Stimulated activated naive B cell treated with anti-CD40 and anti-IgM and Interleukin-4, amounts not matched to agents 10 μg/mL and 1 μg/mL and 100 μg/mL, for 72 hours (primary cell): Measurements from ENCODE around the gene TBCC.

ENCODE experiments used
- ATAC-seq, 2 donors: fragments of 150-1000 bp; cut with Tn5 transposase; replicated peaks; 2 replicates each; pipeline ENCODE4 v1.10.0; 2021; ENCODE audit warnings: moderate library complexity in 1 of 2
- DNase-seq: peaks from one replicate; pipeline ENCODE4 v3.0.0; 2021
- H3K27ac Mint-ChIP-seq: one replicate; pipeline ENCODE4 v1.8.0; 2022; ENCODE audit warnings: mild to moderate bottlenecking, mixed read lengths
- H3K27me3 Mint-ChIP-seq, 2 donors: one replicate each; pipeline ENCODE4 v1.8.0; 2022; ENCODE audit warnings: mixed read lengths in 2 of 2
- H3K36me3 Mint-ChIP-seq, 2 donors: one replicate each; pipeline ENCODE4 v1.8.0; 2022; ENCODE audit warnings: mixed read lengths in 2 of 2, mild to moderate bottlenecking in 1 of 2
- H3K4me1 Mint-ChIP-seq, 2 donors: one replicate each; pipeline ENCODE4 v1.8.0; 2022; ENCODE audit warnings: mixed read lengths in 2 of 2, mild to moderate bottlenecking in 1 of 2
- H3K4me3 Mint-ChIP-seq, 2 donors: one replicate each; pipeline ENCODE4 v1.8.0; 2022; ENCODE audit warnings: mild to moderate bottlenecking in 2 of 2, mixed read lengths in 2 of 2, moderate library complexity in 1 of 2
- H3K9me3 Mint-ChIP-seq, 2 donors: one replicate each; pipeline ENCODE4 v1.8.0; 2022; ENCODE audit warnings: mixed read lengths in 2 of 2, mild to moderate bottlenecking in 1 of 2

TBCC gene, protein sequence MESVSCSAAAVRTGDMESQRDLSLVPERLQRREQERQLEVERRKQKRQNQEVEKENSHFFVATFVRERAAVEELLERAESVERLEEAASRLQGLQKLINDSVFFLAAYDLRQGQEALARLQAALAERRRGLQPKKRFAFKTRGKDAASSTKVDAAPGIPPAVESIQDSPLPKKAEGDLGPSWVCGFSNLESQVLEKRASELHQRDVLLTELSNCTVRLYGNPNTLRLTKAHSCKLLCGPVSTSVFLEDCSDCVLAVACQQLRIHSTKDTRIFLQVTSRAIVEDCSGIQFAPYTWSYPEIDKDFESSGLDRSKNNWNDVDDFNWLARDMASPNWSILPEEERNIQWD

DNA sequence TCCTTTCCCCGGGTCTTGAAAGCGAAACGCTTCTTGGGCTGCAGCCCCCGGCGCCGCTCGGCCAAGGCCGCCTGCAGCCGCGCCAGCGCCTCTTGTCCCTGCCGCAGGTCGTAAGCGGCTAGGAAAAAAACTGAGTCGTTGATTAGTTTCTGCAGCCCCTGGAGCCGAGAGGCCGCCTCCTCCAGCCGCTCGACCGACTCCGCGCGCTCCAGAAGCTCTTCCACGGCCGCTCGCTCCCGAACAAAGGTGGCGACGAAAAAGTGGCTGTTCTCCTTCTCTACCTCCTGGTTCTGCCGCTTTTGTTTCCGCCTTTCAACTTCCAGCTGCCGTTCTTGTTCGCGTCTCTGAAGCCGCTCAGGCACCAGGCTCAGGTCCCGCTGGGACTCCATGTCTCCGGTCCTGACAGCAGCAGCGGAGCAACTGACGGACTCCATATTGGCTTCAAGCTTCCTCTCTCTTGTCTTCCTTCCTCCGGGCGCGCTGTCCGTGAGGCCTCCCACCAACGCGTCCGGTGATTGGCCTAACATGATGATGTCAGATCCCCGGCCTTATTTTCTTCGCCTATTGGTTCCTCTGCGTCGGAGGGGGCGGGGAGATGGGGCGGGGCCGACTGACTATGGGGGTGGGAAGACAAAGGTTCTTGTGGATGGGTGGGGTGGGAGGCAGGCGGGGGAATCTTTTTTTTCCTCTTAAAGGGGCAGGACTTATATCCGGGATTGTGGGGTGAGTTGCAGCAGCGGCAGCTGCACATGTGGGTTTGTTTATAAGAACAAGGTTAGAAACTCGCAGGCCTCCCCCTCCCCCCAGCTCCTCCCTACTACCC lies at the start of gene TBCC:
Gene TBCC (minus strand): TSS at position 464 of the 823 bp plus-strand sequence. CDS start 30 bp downstream, at position 434.
- peaks cover 17 to 43% of the 10 kb centered on the region in 2 donors for H3K4me1 Mint-ChIP-seq
- peak; percentile 76 to 78 for ATAC-seq
- DNase-seq = peak; percentile 92
- no peaks in the 10 kb centered on the region for H3K9me3 Mint-ChIP-seq
- H3K27me3 Mint-ChIP-seq = no peaks in the 10 kb centered on the region
- peak within 1 kb of the TSS; percentile 92 to 100 for H3K4me3 Mint-ChIP-seq
- H3K36me3 Mint-ChIP-seq = peaks cover 5 to 20% of the 10 kb centered on the region in 2 donors
- peak within 1 kb of the TSS; percentile 100 for H3K27ac Mint-ChIP-seq

DNA sequence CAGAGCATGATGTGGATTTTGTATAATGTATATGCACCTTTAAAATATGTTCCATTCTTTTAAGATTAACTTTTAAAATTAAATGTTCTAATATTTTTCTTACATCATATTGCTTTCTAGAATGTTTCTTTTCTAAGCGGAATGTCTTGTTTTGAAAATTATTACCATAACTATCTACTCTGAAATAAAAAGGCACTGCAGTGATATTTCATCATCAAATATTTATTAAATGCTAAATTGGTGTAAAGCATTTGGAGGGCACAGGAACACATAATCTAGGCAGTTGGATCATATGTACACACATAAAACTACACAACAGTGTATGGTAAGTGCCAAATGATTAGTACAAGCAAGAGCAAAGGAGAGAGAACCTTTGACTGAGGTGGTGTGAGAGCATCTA lies 49.7 kb upstream of the TBCC start:
- ATAC-seq = no peak
- no peaks in the 10 kb centered on the region for H3K9me3 Mint-ChIP-seq
- H3K4me1 Mint-ChIP-seq = peaks cover 13% of the 10 kb centered on the region in 2 donors
- H3K4me3 Mint-ChIP-seq = no peak overlapping the region
- no peak overlapping the region for H3K27ac Mint-ChIP-seq
- peaks cover 6 to 10% of the 10 kb centered on the region in 2 donors for H3K36me3 Mint-ChIP-seq
- no peaks in the 10 kb centered on the region for H3K27me3 Mint-ChIP-seq
- no peak for DNase-seq

DNA sequence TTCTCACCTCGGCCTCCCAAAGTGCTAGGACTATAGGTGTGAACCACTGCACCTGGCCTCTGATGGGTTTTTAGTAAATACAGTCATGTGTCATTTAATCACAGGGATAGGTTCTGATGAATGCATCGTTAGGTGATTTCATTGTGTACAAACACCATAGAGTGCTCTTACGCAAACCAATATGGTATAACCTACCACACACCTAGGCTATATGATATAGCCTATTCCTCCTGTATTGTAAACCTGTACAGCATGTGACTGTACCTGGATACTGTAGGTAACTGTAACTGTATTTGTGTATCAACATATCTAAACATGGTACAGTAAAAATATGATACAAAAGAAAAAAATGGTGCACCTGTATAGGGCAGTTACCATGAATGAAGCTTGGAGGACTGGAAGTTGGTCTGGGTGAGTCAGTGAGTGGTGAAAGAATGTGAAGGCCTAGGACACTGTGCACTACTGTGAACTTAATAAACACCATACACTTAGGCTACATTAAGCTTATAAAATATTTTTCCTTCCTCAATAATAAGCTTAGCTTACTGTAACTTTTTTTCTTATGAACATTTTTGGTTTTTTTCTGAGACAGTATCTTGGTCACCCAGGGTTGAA lies 45.9 kb upstream of the TBCC start:
- H3K27ac Mint-ChIP-seq = no peak overlapping the region
- H3K4me3 Mint-ChIP-seq = no peak overlapping the region
- ATAC-seq = no peak

DNA sequence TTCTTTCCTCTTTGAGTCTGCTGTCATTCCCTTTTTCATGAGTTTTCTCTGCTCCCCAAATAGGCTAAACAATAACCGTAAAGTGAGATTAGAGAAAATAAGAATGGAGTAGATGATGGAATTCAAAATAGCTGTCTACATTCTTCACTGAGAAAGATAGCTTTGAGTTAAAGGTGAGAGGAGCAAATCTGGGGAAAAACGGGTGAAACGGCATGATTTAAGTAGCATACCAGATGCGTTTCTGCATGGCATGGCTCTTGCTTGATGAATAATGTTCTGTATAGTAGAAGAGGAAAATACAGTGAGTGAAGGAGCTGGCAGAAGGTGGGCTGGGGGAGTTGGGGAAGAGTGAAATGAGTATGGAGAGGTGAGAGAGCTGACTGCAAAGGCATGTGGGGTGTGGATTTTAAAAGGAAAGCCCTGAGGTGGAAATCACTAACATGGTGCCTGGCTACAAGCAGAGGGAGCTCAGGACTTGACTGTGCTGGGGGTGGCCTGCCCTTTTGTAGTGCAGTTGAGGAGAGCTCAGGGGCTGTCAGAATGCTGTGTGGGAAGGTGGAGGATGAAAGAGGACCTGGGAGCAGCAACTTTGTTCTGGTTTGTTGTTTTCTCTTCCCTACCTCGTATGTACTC lies 44.8 kb upstream of the TBCC start:
- Mint-ChIP-seq H3K9me3 (no peaks in the 10 kb centered on the region), H3K4me1 (peaks cover 23 to 30% of the 10 kb centered on the region in 2 donors), H3K27ac (peak overlapping the region; percentile 33), H3K4me3 (peak overlapping the region in 1 of 2 donors; percentile 23), H3K27me3 (no peaks in the 10 kb centered on the region), H3K36me3 (peaks cover 10 to 20% of the 10 kb centered on the region in 2 donors)
- DNase-seq (no peak), ATAC-seq (peak; percentile 38 to 46)

More for the DNA sequence above, 45.9 kb upstream of the TBCC start:
- DNase-seq = no peak
- peaks cover 28 to 38% of the 10 kb centered on the region in 2 donors for H3K4me1 Mint-ChIP-seq
- H3K27me3 Mint-ChIP-seq = no peaks in the 10 kb centered on the region
- peaks cover 13 to 24% of the 10 kb centered on the region in 2 donors for H3K36me3 Mint-ChIP-seq
- H3K9me3 Mint-ChIP-seq = no peaks in the 10 kb centered on the region

DNA sequence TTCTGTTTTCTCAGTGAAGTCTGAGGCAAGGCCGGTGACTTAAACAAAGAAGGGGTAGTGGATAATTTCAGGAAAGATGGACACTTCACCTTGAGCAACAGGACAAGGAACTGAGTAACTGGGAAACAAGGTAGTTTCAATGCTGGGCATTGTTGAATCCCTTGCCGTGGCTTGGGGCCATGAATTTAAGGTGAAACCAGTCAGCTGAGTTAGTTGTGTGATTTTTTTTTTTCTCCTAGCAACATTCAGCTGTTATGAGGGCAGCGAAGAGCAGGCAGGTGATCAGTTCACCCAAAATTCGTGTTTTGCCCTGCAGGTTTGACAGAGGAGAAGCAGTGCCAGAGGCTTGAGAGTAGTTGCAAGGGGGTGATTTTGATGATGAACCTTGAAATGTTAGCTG lies 42.8 kb upstream of the TBCC start:
- Mint-ChIP-seq H3K27me3 (no peaks in the 10 kb centered on the region), H3K4me3 (no peak overlapping the region), H3K9me3 (no peaks in the 10 kb centered on the region), H3K36me3 (peaks cover 16 to 30% of the 10 kb centered on the region in 2 donors), H3K27ac (peak overlapping the region; percentile 83), H3K4me1 (peaks cover 28 to 30% of the 10 kb centered on the region in 2 donors)
- DNase-seq (no peak), ATAC-seq (no peak)

DNA sequence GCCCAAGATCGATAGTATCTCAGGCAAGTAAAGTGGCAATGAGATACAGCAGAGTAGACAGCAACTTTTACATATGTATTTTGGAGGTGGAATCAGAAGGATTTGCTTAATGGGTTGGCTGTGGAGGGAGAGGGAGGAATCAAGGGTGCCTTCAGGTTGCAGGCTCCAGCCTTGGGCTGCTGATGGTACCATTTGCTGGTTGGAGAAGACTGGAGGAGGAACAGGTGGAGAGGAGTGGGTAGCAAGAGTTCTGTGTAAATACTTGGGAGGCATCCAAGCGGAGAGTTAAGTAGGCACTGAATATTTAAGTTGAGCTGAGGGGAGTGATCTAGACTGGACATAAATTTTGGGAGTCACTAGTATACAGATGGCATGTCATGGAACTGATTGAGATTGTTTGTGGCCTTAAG lies 41.2 kb upstream of the TBCC start:
- Mint-ChIP-seq H3K27me3 (no peaks in the 10 kb centered on the region), H3K4me3 (no peak overlapping the region), H3K4me1 (peaks cover 28 to 30% of the 10 kb centered on the region in 2 donors), H3K9me3 (no peaks in the 10 kb centered on the region), H3K36me3 (peaks cover 18 to 32% of the 10 kb centered on the region in 2 donors), H3K27ac (no peak overlapping the region)
- DNase-seq = no peak
- no peak for ATAC-seq

DNA sequence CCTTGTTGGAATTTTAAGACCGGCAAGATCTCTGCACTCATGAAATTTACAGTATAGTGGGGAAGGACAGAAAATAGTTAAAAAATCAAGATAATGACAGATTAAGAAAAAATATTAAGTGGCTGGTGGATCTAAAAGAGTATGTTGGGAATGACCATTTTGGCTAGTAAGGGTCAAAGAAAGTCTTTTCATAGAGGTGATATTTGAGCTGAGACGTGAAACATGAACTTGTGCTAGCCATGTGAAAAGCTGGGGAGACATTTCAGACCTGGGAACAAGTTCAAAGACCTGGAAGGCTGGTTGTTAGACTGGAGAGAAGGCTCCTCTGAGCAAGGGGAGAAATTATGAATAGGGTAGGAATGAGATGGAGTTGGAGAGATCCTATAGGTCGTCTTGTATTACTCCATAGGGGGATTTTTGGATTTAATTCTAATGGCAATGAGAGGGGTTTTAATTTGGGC lies 40.7 kb upstream of the TBCC start:
- no peaks in the 10 kb centered on the region for H3K9me3 Mint-ChIP-seq
- ATAC-seq (no peak), DNase-seq (no peak)
- H3K27ac Mint-ChIP-seq = no peak overlapping the region
- H3K27me3 Mint-ChIP-seq = no peaks in the 10 kb centered on the region
- H3K4me3 Mint-ChIP-seq = no peak overlapping the region
- peaks cover 17 to 32% of the 10 kb centered on the region in 2 donors for H3K36me3 Mint-ChIP-seq
- peaks cover 28 to 30% of the 10 kb centered on the region in 2 donors for H3K4me1 Mint-ChIP-seq

DNA sequence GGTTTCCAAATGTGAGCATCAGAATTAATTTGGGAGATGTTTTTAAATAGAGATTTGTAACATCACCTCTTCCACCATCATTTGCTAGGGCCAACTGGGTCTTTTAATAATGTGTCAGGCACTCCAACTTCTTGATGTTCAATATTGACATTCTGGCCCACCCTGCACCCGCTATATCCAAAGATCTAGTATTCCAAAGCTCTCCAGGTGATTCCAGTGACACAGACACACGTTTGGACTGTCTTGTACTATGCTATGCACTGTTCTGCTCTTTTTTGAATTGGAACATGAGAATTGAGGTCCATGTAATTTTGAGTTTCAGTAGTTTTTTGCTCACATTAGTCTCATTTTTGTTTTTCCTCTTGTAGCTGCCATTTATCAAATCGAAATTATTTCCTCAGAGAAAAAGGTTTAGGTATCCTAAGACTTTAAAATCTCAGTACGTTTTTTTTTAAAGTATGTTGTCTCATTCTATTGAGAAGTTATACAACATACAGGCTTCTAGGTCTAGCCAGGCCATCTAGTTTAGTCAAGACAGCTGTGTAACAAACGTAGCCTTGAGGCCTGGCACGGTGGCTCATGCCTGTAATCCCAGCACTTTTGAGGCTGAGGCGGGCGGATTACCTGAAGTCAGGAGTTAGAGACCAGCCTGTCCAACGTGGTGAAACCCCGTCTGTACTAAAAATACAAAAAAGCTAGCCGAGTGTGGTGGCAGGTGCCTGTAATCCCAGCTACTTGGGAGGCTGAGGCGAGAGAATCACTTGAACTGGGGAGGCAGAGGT lies 39.0 kb upstream of the TBCC start:
- Mint-ChIP-seq H3K36me3 (peaks cover 17 to 25% of the 10 kb centered on the region in 2 donors), H3K9me3 (no peaks in the 10 kb centered on the region), H3K27me3 (no peaks in the 10 kb centered on the region), H3K4me3 (peak overlapping the region; percentile 91 to 92), H3K27ac (peak overlapping the region; percentile 99), H3K4me1 (peaks cover 28 to 29% of the 10 kb centered on the region in 2 donors)
- ATAC-seq (no peak), DNase-seq (no peak)

DNA sequence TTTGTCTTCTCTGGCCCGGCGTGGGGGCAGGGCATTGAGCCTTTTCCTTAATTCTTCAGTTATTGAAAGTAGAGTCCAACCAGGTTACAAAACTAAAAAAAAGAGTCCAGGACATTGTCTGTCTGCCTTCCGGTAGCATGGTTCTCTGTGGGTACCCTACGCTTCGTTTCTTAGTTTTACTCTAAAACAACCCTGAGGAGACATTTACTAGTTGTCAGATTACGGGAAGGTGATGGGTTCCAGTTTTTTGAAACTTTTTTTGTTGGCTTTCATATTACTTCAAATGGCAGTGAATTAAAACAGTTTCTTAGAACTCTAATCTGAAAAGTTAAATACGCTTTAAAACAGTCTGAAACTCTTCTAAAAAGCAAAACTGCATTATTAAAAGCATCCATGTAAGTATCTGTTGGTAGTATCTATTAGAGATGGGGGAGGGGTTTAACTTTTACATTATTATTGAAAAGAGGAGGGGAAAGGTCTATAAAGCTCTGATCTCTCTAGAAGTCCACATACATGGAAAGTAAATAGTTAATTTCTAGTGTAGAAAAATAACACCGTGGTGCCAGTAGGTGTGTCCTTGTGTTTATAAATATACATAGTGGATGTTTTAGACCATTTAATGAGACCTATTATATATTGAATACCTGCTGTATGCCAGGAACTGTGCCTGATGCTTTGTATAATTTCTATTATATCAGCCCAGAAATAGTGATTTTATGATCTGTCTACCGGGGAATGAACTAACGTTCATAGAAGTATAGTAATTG lies 38.2 kb upstream of the TBCC start:
- Mint-ChIP-seq H3K4me1 (peaks cover 26 to 28% of the 10 kb centered on the region in 2 donors), H3K27ac (peak overlapping the region; percentile 99), H3K4me3 (peak overlapping the region; percentile 91 to 92), H3K9me3 (no peaks in the 10 kb centered on the region), H3K27me3 (no peaks in the 10 kb centered on the region), H3K36me3 (peaks cover 17 to 22% of the 10 kb centered on the region in 2 donors)
- peak in 1 of 2 donors; percentile 1 for ATAC-seq
- no peak for DNase-seq

DNA sequence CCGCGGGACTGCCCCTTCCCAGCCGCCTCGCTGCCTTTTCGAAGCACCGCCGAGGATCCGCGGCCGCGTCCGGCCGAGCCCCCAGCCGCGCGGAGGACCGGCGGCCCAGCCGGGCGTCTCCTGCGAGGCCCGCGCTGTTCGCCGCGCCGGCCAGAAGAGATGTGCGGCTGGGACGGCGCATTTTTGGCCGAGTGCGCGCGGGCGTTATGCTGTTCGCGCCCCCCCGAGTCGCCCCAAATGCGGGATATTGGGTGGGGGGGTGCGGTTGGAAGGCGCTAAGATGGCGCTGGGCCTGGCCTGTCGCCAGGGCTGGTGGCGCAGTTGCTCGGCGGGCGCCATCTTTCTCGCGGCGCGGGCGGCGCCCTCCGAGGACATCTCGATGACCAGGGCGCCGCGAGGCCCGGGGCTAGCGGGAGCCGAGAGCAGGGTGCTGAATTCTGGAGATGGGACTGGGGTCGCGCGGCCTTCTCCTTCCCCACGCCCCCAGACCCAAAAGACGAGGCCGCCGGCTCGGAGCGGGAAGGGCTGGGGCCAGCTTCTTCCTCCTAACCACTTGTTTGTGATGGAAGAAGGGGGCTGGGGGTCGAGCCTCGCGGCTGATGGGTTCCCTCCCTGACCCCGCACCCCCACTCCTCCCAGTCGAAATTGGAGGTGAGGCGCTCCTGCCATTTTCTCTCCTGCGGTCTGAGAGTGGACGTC lies 37.4 kb upstream of the TBCC start:
- Mint-ChIP-seq H3K27ac (peak overlapping the region; percentile 99), H3K9me3 (no peaks in the 10 kb centered on the region), H3K4me1 (peaks cover 24 to 26% of the 10 kb centered on the region in 2 donors), H3K27me3 (no peaks in the 10 kb centered on the region), H3K36me3 (peaks cover 11 to 16% of the 10 kb centered on the region in 2 donors), H3K4me3 (peak overlapping the region; percentile 91 to 92)
- DNase-seq = peak; percentile 57
- peak; percentile 61 to 67 for ATAC-seq

DNA sequence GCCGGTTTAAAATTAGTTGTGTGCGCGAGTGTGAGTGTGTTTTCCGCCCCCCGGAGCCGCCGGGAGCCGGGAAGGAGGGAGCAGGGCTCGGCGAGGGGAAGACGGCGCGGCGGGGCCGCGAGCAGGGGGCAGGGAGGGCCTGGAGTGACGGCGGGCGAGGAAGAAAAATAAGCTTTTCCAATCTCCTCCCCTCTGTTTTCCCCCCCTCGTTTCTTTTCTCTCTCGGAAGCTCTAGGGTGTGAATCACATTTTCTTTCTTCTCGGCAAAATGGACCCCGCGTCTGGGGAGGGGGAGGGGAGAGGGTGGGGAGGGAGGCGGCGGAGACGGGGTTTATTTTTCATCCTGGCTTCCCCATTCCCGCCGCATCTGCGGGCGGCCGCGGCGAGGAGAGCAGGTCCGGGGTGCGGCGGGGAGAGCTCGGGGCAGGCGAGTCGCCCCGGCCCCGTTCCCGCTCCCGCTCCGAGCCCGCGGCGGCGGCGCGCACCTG lies 36.8 kb upstream of the TBCC start:
- peak; percentile 62 for DNase-seq
- ATAC-seq = peak; percentile 49 to 50
- peaks cover 10 to 15% of the 10 kb centered on the region in 2 donors for H3K36me3 Mint-ChIP-seq
- no peaks in the 10 kb centered on the region for H3K27me3 Mint-ChIP-seq
- no peaks in the 10 kb centered on the region for H3K9me3 Mint-ChIP-seq
- peak overlapping the region; percentile 89 to 91 for H3K4me3 Mint-ChIP-seq
- H3K27ac Mint-ChIP-seq = peak overlapping the region; percentile 98
- H3K4me1 Mint-ChIP-seq = peaks cover 27 to 28% of the 10 kb centered on the region in 2 donors
